K562 (cell line): ENCODE measurements around the gene RNF13. TPM values are rescaled to one million over a fixed set of nuclear protein-coding genes. Genes with fewer than 3 reads are reported as not detected.

Experiments
- ATAC-seq: fragments of 200-7000 bp; cut with Tn5 transposase; 3 replicates; pipeline ENCODE4 v1.9.1; 2020; ENCODE audit warnings: moderate library complexity
- BruUV-seq: library from RNA; stranded (reverse); fragments of 400-500 nt; replicated peaks from 2 replicates; lab custom pipeline; 2021; lab: Mats Ljungman, UMichigan
- CTCF ChIA-PET: fragments of 300-600 bp; formaldehyde crosslinking; extraction: SDS; loops from one replicate; lab custom pipeline; 2021; ENCODE audit warnings: low intra/inter-chr PET ratio; lab: Yijun Ruan, JAX
- POLR2A ChIA-PET: fragments of 300-600, 350-650 bp; sonication (Branson Sonifier 250); formaldehyde crosslinking; extraction: SDS; loops from one replicate; lab custom pipeline; 2021; ENCODE audit warnings: antibody characterized with exemption, inconsistent platforms; lab: Yijun Ruan, JAX
- DNase-seq, 4 experiments: peaks; one replicate each; pipeline versions ENCODE4 v3.0.0 to v3.0.0-alpha.2; 2011 to 2018; ENCODE audit warnings: low spot score in 3 of 4, mixed read lengths in 3 of 4; ENCODE audit errors: extremely low read depth in 1 of 4
- FAIRE-seq: peaks from 2 replicates; lab custom pipeline; 2011; peaks lifted over from hg19 to GRCh38; lab: Jason Lieb, UNC
- H2AFZ ChIP-seq: 2 replicates; pipeline ENCODE4 v1.6.0; 2011; ENCODE audit warnings: low read depth, low read length, control low read depth, inconsistent platforms
- H3K27ac ChIP-seq: fragments of 200-600 bp; 3 replicates; pipeline ENCODE4 v1.8.0; 2011; ENCODE audit warnings: low read depth, mild to moderate bottlenecking, control low read depth, inconsistent platforms, low read length, moderate library complexity, mixed read lengths; ENCODE audit errors: extremely low read depth
- H3K27me3 ChIP-seq, 2 experiments: fragments of 300-600 bp in 1 of 2; 2 replicates in 1 of 2; 3 replicates in 1 of 2; pipeline versions ENCODE4 v1.6.0 to v1.8.0; 2011; ENCODE audit warnings: inconsistent platforms in 2 of 2, low read length in 2 of 2, mild to moderate bottlenecking in 1 of 2, mixed read lengths in 1 of 2, moderate library complexity in 1 of 2; ENCODE audit not compliant: control insufficient read depth in 2 of 2, insufficient read depth in 2 of 2
- H3K36me3 ChIP-seq: fragments of 300-600 bp; 3 replicates; pipeline ENCODE4 v1.8.0; 2011; ENCODE audit warnings: mild to moderate bottlenecking, low read length, inconsistent platforms; ENCODE audit not compliant: control insufficient read depth, insufficient read depth
- H3K4me1 ChIP-seq, 2 experiments: fragments of 200-600 bp in 1 of 2; replicated peaks in 1 of 2; 2 replicates in 1 of 2; 3 replicates in 1 of 2; pipeline versions ENCODE4 v1.5.1 to v1.8.0; 2011; ENCODE audit warnings: inconsistent platforms in 2 of 2, low read length in 2 of 2, mild to moderate bottlenecking in 1 of 2, mixed read lengths in 1 of 2, moderate library complexity in 1 of 2; ENCODE audit not compliant: control insufficient read depth in 2 of 2, insufficient read depth in 2 of 2
- H3K4me2 ChIP-seq: 2 replicates; pipeline ENCODE4 v1.6.1; 2011; ENCODE audit warnings: low read length, control low read depth, inconsistent platforms, mixed read lengths; ENCODE audit not compliant: insufficient read depth
- H3K4me3 ChIP-seq: fragments of 200-600 bp; sonication (generic), shearing (Covaris generic); 2 replicates; pipeline ENCODE4 v1.5.1; 2016; ENCODE audit warnings: control low read depth, inconsistent platforms
- H3K79me2 ChIP-seq: fragments of 200-600 bp; 3 replicates; pipeline ENCODE4 v1.8.0; 2011; ENCODE audit warnings: low read length, inconsistent platforms; ENCODE audit not compliant: control insufficient read depth, insufficient read depth
- H3K9ac ChIP-seq, 2 experiments: 2 replicates each; pipeline versions ENCODE4 v1.6.0 to v1.6.1; 2011; ENCODE audit warnings: low read depth in 2 of 2, low read length in 2 of 2, control low read depth in 1 of 2, inconsistent platforms in 1 of 2, mild to moderate bottlenecking in 1 of 2, mixed read lengths in 1 of 2; ENCODE audit not compliant: insufficient read depth in 1 of 2
- H3K9me1 ChIP-seq: one replicate; pipeline ENCODE4 v1.6.0; 2011; ENCODE audit warnings: inconsistent platforms, mild to moderate bottlenecking, low read length, moderate library complexity; ENCODE audit not compliant: control insufficient read depth, insufficient read depth
- H3K9me3 ChIP-seq: replicated peaks from 2 replicates; pipeline ENCODE4 v1.5.1; 2011; ENCODE audit warnings: low read depth, low read length, inconsistent platforms; ENCODE audit not compliant: control insufficient read depth, insufficient read depth
- H4K20me1 ChIP-seq: replicated peaks from 2 replicates; pipeline ENCODE4 v1.6.1; 2011; ENCODE audit warnings: low read length, inconsistent platforms, mixed read lengths; ENCODE audit not compliant: control insufficient read depth, insufficient read depth
- ARID1B ChIP-seq: fragments of 450-650 bp; IDR thresholded peaks from 2 replicates; pipeline ENCODE4 v1.6.1; 2016; ENCODE audit warnings: antibody characterized with exemption, mild to moderate bottlenecking, inconsistent platforms
- CBX5 ChIP-seq: IDR thresholded peaks from 2 replicates; pipeline ENCODE4 v1.6.1; 2014; ENCODE audit warnings: low read depth, borderline replicate concordance
- DLX4 ChIP-seq: fragments of 250-450 bp; sonication (Bioruptor Pico); IDR thresholded peaks from 2 replicates; pipeline ENCODE4 v1.6.1; 2021; ENCODE audit warnings: mild to moderate bottlenecking
- DMBX1 ChIP-seq: fragments of 250-450 bp; sonication (Bioruptor Pico); IDR thresholded peaks from 2 replicates; pipeline ENCODE4 v1.8.0; 2022; ENCODE audit warnings: inconsistent platforms, mild to moderate bottlenecking, moderate library complexity, borderline replicate concordance
- MITF ChIP-seq: IDR thresholded peaks from 2 replicates; pipeline ENCODE4 v1.6.1; 2014; ENCODE audit warnings: antibody characterized with exemption
- PHF20 ChIP-seq: fragments of 450-650 bp; IDR thresholded peaks from 2 replicates; pipeline ENCODE4 v1.6.1; 2018; ENCODE audit not compliant: partially characterized antibody
- PRDM10 ChIP-seq: fragments of 450-650 bp; IDR thresholded peaks from 2 replicates; pipeline ENCODE4 v1.6.1; 2018; ENCODE audit not compliant: partially characterized antibody
- ZBTB12 ChIP-seq: fragments of 250-450 bp; sonication (Bioruptor Pico); IDR thresholded peaks from 2 replicates; pipeline ENCODE4 v1.4.0; 2020
- ZNF3 ChIP-seq: fragments of 250-450 bp; sonication (Bioruptor Pico); IDR thresholded peaks from 2 replicates; pipeline ENCODE4 v1.5.0; 2021; ENCODE audit warnings: mild to moderate bottlenecking, moderate library complexity
- in situ Hi-C: fragments of 300-500 bp; cut with MboI; formaldehyde crosslinking; loops from 4 replicates; pipeline ENCODE4 v1.15.0; 2018; ENCODE audit warnings: inconsistent platforms, mixed read lengths
- intact Hi-C: fragments of 100-400 bp; cut with micrococcal nuclease; formaldehyde crosslinking; loops from 2 replicates; pipeline ENCODE4 v1.14.2; 2022
- polyA plus RNA-seq, 8 experiments: library from polyadenylated mRNA; depleted of rRNA in 4 of 8; stranded (reverse) in 5 of 8; unstranded in 3 of 8; fragments of >200 nt; fragmentation: Nextera tagmentation in 2 of 8; fragmentation: Illumina TruSeq in 1 of 8; extraction: Ambion mirVana in 2 of 8; extraction: Trizol in 1 of 8; gene quantifications; 2 replicates each; pipeline versions ENCODE4 v1.2.1 to v1.2.3, GENCODE V29; 2011 to 2014; ENCODE audit warnings: inconsistent platforms in 1 of 8, missing spikeins in 1 of 8
- total RNA-seq, 7 experiments: library from RNA; depleted of rRNA in 6 of 7; stranded (reverse); fragments of >200 nt in 6 of 7; fragmentation: Illumina TruSeq in 2 of 7; extraction: Trizol in 2 of 7; gene quantifications; 2 replicates each; pipeline versions ENCODE4 v1.2.1 to v1.2.3, GENCODE V29; 2011 to 2021; ENCODE audit warnings: low replicate concordance in 1 of 7

The RNF13 gene
- total and polyA plus RNA-seq, 9 of the 15 experiments (the other 6 are each of a cell fraction or from before 2014, with no cell fraction given), result 12.7 to 35.8 (median 18.9) TPM

GRCh38 chr3:149898771-149899170 lies 85.8 kb downstream of the RNF13 start (continued):
- TF ChIP-seq MITF, result no peak
- TF ChIP-seq PHF20, result no peak

- FAIRE-seq (no peak), DNase-seq (no peak), ATAC-seq (no peak)
- POLR2A ChIA-PET, result no interaction called here
- Histone ChIP-seq H3K9ac (no peak overlapping the region), H3K4me1 (peaks cover 0 to 6% of the 10 kb centered on the region in 2 experiments; a peak in 2 of 5 replicates), H3K27me3 (no peaks in the 10 kb centered on the region), H3K4me2 (no peak overlapping the region), H3K9me1 (no peaks in the 10 kb centered on the region), H3K9me3 (no peaks in the 10 kb centered on the region), H3K4me3 (no peak overlapping the region), H3K36me3 (no peaks in the 10 kb centered on the region), H4K20me1 (no peaks in the 10 kb centered on the region), H3K79me2 (no peaks in the 10 kb centered on the region), H2AFZ (no peak overlapping the region), H3K27ac (no peak overlapping the region)
- intact Hi-C loops, result no loop called here
- in situ Hi-C loops, result no loop called here
- BruUV-seq, result no TSS peak
- no peak for TF ChIP-seq ARID1B
- TF ChIP-seq CBX5, result no peak
- no peak for TF ChIP-seq ZNF3
- no peak for TF ChIP-seq PRDM10
- no peak for TF ChIP-seq DLX4 (CRISPR knock-in tag)
- no peak for TF ChIP-seq DMBX1
- no peak for TF ChIP-seq ZBTB12 (CRISPR knock-in tag)
- CTCF ChIA-PET, result no interaction called here
Observed at GRCh38 chr3:149900322-149900721, 87.3 kb downstream of the RNF13 start.
